CD14-positive monocyte (primary cell): ENCODE results near the gene PHC2. TPM values are rescaled to one million over a fixed set of nuclear protein-coding genes. Genes with fewer than 3 reads are reported as not detected.

ENCODE experiments used
- DNase-seq, 3 donors: peaks; one replicate each; pipeline ENCODE4 v3.0.0-alpha.2; 2011 to 2022
- H2AFZ ChIP-seq: 2 replicates; pipeline ENCODE4 v1.6.0; 2012; ENCODE audit warnings: mild to moderate bottlenecking, low read depth, low read length, inconsistent platforms; ENCODE audit not compliant: insufficient read depth, poor library complexity, severe bottlenecking
- H3K27ac ChIP-seq, 2 donors: 1 replicate in 1 of 2; 2 replicates in 1 of 2; pipeline ENCODE4 v1.5.1; 2012 to 2013; ENCODE audit warnings: low read length in 2 of 2, control low read depth in 1 of 2, inconsistent platforms in 1 of 2, low read depth in 1 of 2, mild to moderate bottlenecking in 1 of 2
- H3K27me3 ChIP-seq, 2 donors: one replicate each; pipeline versions ENCODE4 v1.6.0 to v1.6.1; 2011 to 2013; ENCODE audit warnings: low read length in 2 of 2; ENCODE audit not compliant: control insufficient read depth in 2 of 2, insufficient read depth in 2 of 2
- H3K36me3 ChIP-seq, 2 donors: replicated peaks in 1 of 2; 1 replicate in 1 of 2; 2 replicates in 1 of 2; pipeline versions ENCODE4 v1.5.1 to v1.6.1; 2012 to 2013; ENCODE audit warnings: low read length in 2 of 2, control low read depth in 1 of 2, inconsistent platforms in 1 of 2, mild to moderate bottlenecking in 1 of 2; ENCODE audit not compliant: insufficient read depth in 2 of 2, control insufficient read depth in 1 of 2
- H3K4me1 ChIP-seq, 2 donors: 1 replicate in 1 of 2; 2 replicates in 1 of 2; pipeline versions ENCODE4 v1.5.1 to v1.6.1; 2012 to 2013; ENCODE audit warnings: low read length in 2 of 2, control low read depth in 1 of 2, inconsistent platforms in 1 of 2, mild to moderate bottlenecking in 1 of 2, moderate library complexity in 1 of 2; ENCODE audit not compliant: insufficient read depth in 2 of 2, control insufficient read depth in 1 of 2
- H3K4me2 ChIP-seq: replicated peaks from 2 replicates; pipeline ENCODE3; 2012; ENCODE audit warnings: low read length, moderate library complexity, mild to moderate bottlenecking; ENCODE audit not compliant: poor library complexity, severe bottlenecking; ENCODE audit errors: extremely low read depth
- H3K4me3 ChIP-seq, 3 experiments: fragments of 200-600 bp in 1 of 3; sonication (generic) in 1 of 3; replicated peaks in 1 of 3; 1 replicate in 2 of 3; 2 replicates in 1 of 3; pipeline ENCODE4 v1.5.1; 2011 to 2013; ENCODE audit warnings: low read length in 3 of 3, mild to moderate bottlenecking in 3 of 3, control low read depth in 2 of 3, low read depth in 2 of 3, inconsistent platforms in 1 of 3, moderate library complexity in 1 of 3
- H3K79me2 ChIP-seq: 2 replicates; pipeline ENCODE4 v1.6.0; 2012; ENCODE audit warnings: mild to moderate bottlenecking, control low read depth, inconsistent platforms, low read length, moderate library complexity; ENCODE audit not compliant: insufficient read depth
- H3K9ac ChIP-seq: 2 replicates; pipeline ENCODE4 v1.6.0; 2017; ENCODE audit warnings: low read length, mild to moderate bottlenecking; ENCODE audit not compliant: insufficient read depth, poor library complexity, severe bottlenecking
- H3K9me3 ChIP-seq, 2 donors: replicated peaks in 1 of 2; 1 replicate in 1 of 2; 2 replicates in 1 of 2; pipeline versions ENCODE4 v1.5.1 to v1.6.1; 2012 to 2013; ENCODE audit warnings: low read length in 2 of 2, control low read depth in 1 of 2; ENCODE audit not compliant: control insufficient read depth in 1 of 2, insufficient read depth in 1 of 2
- H4K20me1 ChIP-seq: 2 replicates; pipeline ENCODE4 v1.6.0; 2012; ENCODE audit warnings: mild to moderate bottlenecking, low read length, control low read depth, moderate library complexity; ENCODE audit not compliant: insufficient read depth
- H3K27ac Mint-ChIP-seq, 7 donors: one replicate each; pipeline ENCODE4 v1.8.0; 2020; ENCODE audit warnings: mild to moderate bottlenecking in 7 of 7, mixed read lengths in 7 of 7, moderate library complexity in 6 of 7, inconsistent platforms in 2 of 7
- H3K27me3 Mint-ChIP-seq, 3 donors: one replicate each; pipeline ENCODE4 v1.8.0; 2021 to 2022; ENCODE audit warnings: low read depth in 3 of 3, mild to moderate bottlenecking in 3 of 3, mixed read lengths in 3 of 3, moderate library complexity in 3 of 3, inconsistent platforms in 1 of 3
- H3K36me3 Mint-ChIP-seq, 2 donors: one replicate each; pipeline ENCODE4 v1.8.0; 2020; ENCODE audit warnings: mixed read lengths in 2 of 2, inconsistent platforms in 1 of 2, mild to moderate bottlenecking in 1 of 2
- H3K4me1 Mint-ChIP-seq: one replicate; pipeline ENCODE4 v1.8.0; 2020; ENCODE audit warnings: mild to moderate bottlenecking, mixed read lengths
- H3K4me3 Mint-ChIP-seq, 2 donors: one replicate each; pipeline ENCODE4 v1.8.0; 2020; ENCODE audit warnings: mild to moderate bottlenecking in 2 of 2, mixed read lengths in 2 of 2, moderate library complexity in 1 of 2
- H3K9me3 Mint-ChIP-seq, 7 donors: one replicate each; pipeline ENCODE4 v1.8.0; 2020 to 2022; ENCODE audit warnings: mixed read lengths in 7 of 7, mild to moderate bottlenecking in 6 of 7, moderate library complexity in 6 of 7, inconsistent platforms in 2 of 7
- CTCF ChIP-seq: fragments of 200-600 bp; IDR thresholded peaks from one replicate; pipeline ENCODE4 v1.8.0; 2022; ENCODE audit warnings: antibody characterized with exemption, mild to moderate bottlenecking
- WGBS: methylation state at CpG from one replicate; pipeline ENCODE4 v1.1.5; 2013; ENCODE audit warnings: missing lambda C conversion rate; ENCODE audit not compliant: insufficient coverage; 5-methylcytosine and 5-hydroxymethylcytosine counted together
- intact Hi-C, 2 donors: fragments of 100-400 bp; cut with micrococcal nuclease; formaldehyde crosslinking; loops; one replicate each; pipeline versions ENCODE4 v1.15.0 to v1.15.1; 2023
- polyA plus RNA-seq, 3 donors: library from polyadenylated mRNA; depleted of rRNA in 1 of 3; unstranded in 2 of 3; stranded (reverse) in 1 of 3; fragments of 300-500 nt in 2 of 3; fragments of >200 nt in 1 of 3; fragmentation: Illumina TruSeq in 2 of 3; gene quantifications; 1 replicate in 2 of 3; 2 replicates in 1 of 3; pipeline ENCODE4 v1.2.3, GENCODE V29; 2012 to 2021

The PHC2 gene
- polyA plus RNA-seq, 3 donors = 18.9 to 85.3 (median 53.1) TPM

- TF ChIP-seq CTCF = no peak
- peak overlapping the region in 1 of 7 donors; percentile 46 for H3K27ac Mint-ChIP-seq
- H3K9ac ChIP-seq = no peak overlapping the region
- H3K79me2 ChIP-seq = no peaks in the 10 kb centered on the region
- H3K36me3 Mint-ChIP-seq = peaks cover 8 to 16% of the 10 kb centered on the region in 2 donors
- H3K36me3 ChIP-seq = peaks cover 10% of the 10 kb centered on the region in 2 donors
- H3K4me3 Mint-ChIP-seq = no peak overlapping the region
- peaks cover 0 to 3% of the 10 kb centered on the region in 2 donors for H3K27me3 ChIP-seq
- H4K20me1 ChIP-seq = peaks cover 12% of the 10 kb centered on the region
- no peak overlapping the region for H2AFZ ChIP-seq
- 33% methylated on average over 1 of the region's 6 CpGs for WGBS
- no peak overlapping the region for H3K4me3 ChIP-seq
- no peaks in the 10 kb centered on the region for H3K9me3 ChIP-seq
- intact Hi-C loops = no loop called here
- no peaks in the 10 kb centered on the region for H3K4me1 Mint-ChIP-seq
- H3K4me1 ChIP-seq = no peaks in the 10 kb centered on the region
- no peak overlapping the region for H3K27ac ChIP-seq
- DNase-seq = no peak
- no peak overlapping the region for H3K4me2 ChIP-seq
- H3K27me3 Mint-ChIP-seq = peaks cover 11 to 16% (median 12%) of the 10 kb centered on the region in 3 donors
- peaks cover 0 to 3% (median 0%) of the 10 kb centered on the region in 7 donors for H3K9me3 Mint-ChIP-seq
Observed at GRCh38 chr1:33317946-33318345, 112.9 kb downstream of the PHC2 start.

GRCh38 chr1:33317354-33317753 is 113.5 kb downstream of the PHC2 start:
- H3K4me3 Mint-ChIP-seq = no peak overlapping the region
- Histone ChIP-seq H3K4me3 (no peak overlapping the region), H2AFZ (no peak overlapping the region), H3K36me3 (peaks cover 4 to 5% of the 10 kb centered on the region in 2 donors), H3K79me2 (no peaks in the 10 kb centered on the region), H3K27me3 (peaks cover 0 to 3% of the 10 kb centered on the region in 2 donors), H3K4me1 (no peaks in the 10 kb centered on the region), H4K20me1 (peaks cover 7% of the 10 kb centered on the region), H3K27ac (no peak overlapping the region), H3K4me2 (no peak overlapping the region), H3K9me3 (no peaks in the 10 kb centered on the region), H3K9ac (no peak overlapping the region)
- intact Hi-C loops = no loop called here
- no peak for TF ChIP-seq CTCF
- DNase-seq = no peak
- H3K27me3 Mint-ChIP-seq = peaks cover 11 to 16% (median 12%) of the 10 kb centered on the region in 3 donors
- H3K36me3 Mint-ChIP-seq = peaks cover 3 to 10% of the 10 kb centered on the region in 2 donors
- no peaks in the 10 kb centered on the region for H3K4me1 Mint-ChIP-seq
- H3K9me3 Mint-ChIP-seq = peaks cover 0 to 3% (median 0%) of the 10 kb centered on the region in 7 donors
- no peak overlapping the region for H3K27ac Mint-ChIP-seq
- WGBS = no CpG with 5 or more reads among the region's 1 CpG
